ENCODE results near the gene KRTAP9-1.
"Not testable (repeated sequence)": the region's sequence is repeated elsewhere in the genome, so short reads cannot be mapped to it uniquely, and the experiment has no call there.

Gene KRTAP9-1

GRCh38 chr17:41189837-41190318 lies at the start of gene KRTAP9-1:
Gene KRTAP9-1, plus strand, starts transcription at chr17:41189887. Its CDS starts 0 bp downstream, at chr17:41189887.
- not testable (repeated sequence) for DNase-seq

DNA sequence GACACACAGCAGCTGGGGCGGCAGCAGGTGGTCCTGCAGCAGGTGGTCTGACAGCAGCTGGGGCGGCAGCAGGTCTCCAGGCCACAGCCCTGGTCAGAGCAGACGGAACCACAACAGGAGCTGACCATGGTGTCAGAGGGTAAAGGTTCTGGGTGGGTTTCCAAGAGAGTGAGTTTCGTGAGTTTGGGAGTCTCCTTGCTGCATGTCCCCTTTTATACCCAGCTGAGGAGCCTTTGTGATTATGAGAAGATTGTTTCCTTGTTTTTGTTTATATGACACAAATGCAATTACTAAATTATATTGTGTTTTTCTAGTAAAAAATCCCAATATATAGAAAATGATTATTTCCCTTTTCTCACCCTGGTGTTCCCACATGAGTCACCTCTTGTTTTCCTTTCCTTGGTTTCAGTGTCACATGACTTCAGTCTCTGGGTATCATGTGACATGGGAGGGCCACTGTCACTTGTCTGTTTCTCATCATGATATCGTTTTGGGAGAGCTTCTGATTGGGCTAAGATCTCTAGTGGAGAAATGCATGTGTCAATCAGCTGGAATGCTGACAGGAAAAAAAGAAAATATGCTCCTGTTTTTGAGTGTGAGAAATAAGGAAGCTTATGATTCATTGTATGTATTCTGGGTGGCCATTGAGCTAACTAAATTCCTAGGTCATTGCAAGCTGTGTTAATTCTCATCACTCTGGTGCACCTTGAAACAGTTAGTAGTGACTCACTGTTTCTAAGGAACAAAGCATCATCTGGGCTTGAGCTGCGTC lies 49.1 kb upstream of the KRTAP9-1 start, which contains the start of gene KRTAP4-6:
Gene KRTAP4-6 (minus strand): TSS at position 185 of the 772 bp plus-strand sequence. CDS start 57 bp downstream, at position 128.
- no peak for DNase-seq

GRCh38 chr17:41141361-41141760 lies 48.3 kb upstream of the KRTAP9-1 start:
- DNase-seq: no peak

DNA sequence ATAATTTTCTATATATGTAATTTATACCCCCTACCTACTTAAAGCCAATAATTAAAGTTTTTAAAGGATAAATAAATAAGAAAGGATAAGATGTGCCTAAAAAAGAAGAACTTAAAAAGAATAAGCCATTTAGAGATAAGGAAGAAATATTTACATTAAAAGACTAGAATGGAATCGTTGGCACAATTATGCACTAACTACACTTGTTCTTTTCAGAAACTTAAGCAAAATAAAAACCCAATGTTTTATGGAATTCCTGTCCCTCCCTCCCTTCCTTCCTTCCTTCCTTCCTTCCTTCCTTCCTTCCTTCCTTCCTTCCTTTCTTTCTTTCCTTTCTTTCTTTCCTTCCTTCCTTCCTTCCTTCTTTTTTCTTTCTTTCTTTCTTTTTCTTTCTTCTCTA lies 44.8 kb upstream of the KRTAP9-1 start:
- DNase-seq: no peak

GRCh38 chr17:41145261-41145660 lies 44.4 kb upstream of the KRTAP9-1 start:
- no peak for DNase-seq

DNA sequence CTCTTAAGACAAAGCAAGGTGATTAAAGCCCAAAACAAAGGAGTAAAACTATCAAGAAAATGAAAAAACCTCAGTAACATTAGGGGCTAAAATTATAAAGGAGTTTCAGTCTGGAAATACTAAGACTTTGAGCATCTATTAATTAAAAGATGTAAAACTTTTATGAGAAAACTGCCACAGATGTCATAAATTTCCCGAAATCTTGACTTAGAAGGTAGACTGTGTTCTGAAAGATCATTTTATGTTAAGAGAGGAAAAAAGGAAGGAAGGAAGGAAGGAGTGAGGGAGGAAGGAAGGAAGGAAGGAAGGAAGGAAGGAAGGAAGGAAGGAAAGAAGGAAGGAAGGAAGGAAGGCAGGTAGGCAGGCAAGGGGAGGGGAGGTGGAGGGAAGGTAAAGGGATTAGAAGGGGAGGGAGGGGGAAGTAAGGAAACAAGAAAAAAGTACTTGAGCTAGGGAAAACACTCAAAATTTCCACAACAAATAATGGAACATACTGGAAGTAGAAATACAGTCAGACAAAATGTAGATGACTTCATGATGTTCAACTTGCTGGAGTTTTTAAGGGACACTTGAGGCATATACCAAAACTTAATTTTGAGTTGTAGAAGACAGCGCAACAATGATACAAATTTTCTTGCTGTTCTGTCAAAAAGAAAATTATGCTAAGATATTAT lies 42.0 kb upstream of the KRTAP9-1 start:
- DNase-seq: no peak

GRCh38 chr17:41148971-41149651 lies 40.6 kb upstream of the KRTAP9-1 start:
- not testable (repeated sequence) for DNase-seq

DNA sequence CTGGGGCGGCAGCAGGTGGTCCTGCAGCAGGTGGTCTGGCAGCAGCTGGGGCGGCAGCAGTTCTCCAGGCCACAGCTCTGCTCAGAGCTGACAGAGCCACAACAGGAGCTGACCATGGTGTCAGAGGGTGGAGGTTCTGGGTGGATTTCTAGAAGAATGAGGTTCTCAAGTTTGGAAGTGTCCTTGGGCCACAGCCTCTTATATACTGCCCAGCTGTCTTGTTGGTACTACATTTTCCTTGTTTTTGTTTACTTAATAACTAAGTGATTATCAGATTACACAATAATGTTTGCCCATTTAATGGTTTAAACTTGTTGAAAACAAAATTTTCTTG lies 40.1 kb upstream of the KRTAP9-1 start, which contains the start of gene KRTAP4-5:
Gene KRTAP4-5 (minus strand): TSS at position 174 of the 334 bp plus-strand sequence. CDS start 58 bp downstream, at position 116.
- DNase-seq: no peak

GRCh38 chr17:41150026-41150425 lies 39.7 kb upstream of the KRTAP9-1 start:
- DNase-seq: no peak

- DNase-seq: no peak
These were observed 38.2 kb upstream of the KRTAP9-1 start for GRCh38 chr17:41151525-41151924.

- no peak for DNase-seq
These were observed 35.8 kb upstream of the KRTAP9-1 start for GRCh38 chr17:41153856-41154255.

GRCh38 chr17:41160190-41160589 lies 29.5 kb upstream of the KRTAP9-1 start:
- DNase-seq: not testable (repeated sequence)

DNA sequence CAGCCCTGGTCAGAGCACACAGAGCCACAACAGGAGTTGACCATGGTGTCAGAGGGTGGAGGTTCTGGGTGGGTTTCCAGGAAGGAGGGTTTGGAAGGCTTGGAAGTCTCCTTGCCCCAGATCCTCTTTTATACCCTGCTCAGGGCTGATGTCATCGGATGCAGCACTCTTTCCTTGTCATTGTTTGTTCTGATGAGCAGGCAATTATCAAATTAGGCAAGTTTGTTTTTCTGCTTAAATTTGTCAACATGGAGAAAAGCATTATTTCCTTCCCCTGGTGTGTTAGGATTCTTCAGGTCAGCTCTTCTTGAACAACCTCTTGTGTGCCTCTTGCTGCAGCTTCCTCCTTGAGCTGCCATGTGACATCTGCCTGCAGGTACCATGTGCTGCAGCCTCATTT lies 29.0 kb upstream of the KRTAP9-1 start, which contains the start of gene KRTAP4-4:
Gene KRTAP4-4 (minus strand): TSS at position 101 of the 400 bp plus-strand sequence. CDS start 57 bp downstream, at position 44.
- DNase-seq: no peak

- no peak for DNase-seq
These were observed 25.9 kb upstream of the KRTAP9-1 start for GRCh38 chr17:41163828-41164227.

DNA sequence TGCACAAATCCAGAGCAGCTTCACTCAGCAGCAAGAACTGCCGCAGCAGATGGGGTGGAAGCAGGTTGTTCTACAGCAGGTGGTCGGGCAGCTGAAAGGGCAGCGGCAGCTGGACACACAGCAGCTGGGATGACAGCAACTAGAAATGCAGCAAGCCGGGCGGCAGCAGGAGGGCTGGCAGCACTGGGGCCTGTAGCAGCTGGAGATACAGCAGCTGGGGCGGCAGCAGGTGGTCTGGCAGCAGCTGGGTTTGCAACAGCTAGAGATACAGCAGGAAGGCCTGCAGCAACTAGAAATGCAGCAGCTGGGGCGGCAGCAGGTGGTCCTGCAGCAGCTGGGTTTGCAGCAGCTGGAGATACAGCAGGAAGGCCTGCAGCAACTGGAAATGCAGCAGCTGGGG lies 22.1 kb upstream of the KRTAP9-1 start:
- no peak for DNase-seq

DNA sequence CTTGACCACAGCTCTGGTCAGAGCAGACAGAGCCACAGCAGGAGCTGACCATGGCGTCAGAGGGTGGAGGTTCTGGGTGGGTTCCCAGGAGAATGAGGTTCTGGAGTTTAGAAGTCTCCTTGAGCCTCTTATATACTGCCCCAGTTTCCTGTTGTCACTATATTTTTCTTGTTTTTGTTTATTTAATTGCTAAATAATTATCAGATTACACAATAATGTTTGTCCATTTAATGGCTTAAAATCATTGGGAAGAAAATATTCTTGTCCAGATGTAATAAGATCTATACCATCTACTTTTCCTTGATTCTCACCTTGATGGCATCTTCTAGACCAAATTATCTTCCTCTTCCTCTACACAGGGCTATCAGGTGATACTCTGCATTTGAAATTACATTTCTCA lies 21.6 kb upstream of the KRTAP9-1 start, which contains the start of gene KRTAP4-3:
Gene KRTAP4-3 (minus strand): TSS at position 101 of the 400 bp plus-strand sequence. CDS start 49 bp downstream, at position 52.
- DNase-seq: no peak

GRCh38 chr17:41171886-41172285 lies 17.8 kb upstream of the KRTAP9-1 start:
- no peak for DNase-seq

DNA sequence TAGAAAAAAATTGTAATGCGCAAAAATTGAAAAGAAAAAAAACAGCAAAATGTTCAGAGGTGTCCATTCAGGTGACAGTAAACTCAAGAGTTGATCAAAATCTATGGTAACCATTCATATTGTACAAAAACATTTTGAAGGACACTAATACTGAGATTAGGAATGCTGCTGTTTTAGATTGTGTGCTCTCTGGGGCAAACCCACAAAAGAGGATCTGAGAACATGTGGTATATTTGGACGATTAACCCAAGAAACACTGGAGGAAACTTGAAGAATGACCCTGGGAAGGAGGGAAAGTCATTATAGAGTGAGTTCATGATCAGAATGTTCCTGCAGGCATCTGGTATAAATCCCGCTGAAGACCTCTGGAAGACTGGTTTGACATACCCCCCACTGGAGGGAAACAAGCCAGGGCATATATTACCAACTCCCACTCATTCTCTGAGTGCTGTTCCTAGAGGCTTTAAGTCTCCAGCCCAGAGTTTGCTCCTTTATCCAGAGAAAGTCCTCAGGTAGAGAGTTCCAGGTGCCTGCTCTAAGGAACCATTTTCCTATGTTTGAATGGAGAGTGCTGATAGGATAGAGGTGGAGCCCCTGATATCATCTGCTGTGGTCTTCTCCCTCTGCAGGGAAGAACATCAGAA lies 12.8 kb upstream of the KRTAP9-1 start:
- DNase-seq: no peak

DNA sequence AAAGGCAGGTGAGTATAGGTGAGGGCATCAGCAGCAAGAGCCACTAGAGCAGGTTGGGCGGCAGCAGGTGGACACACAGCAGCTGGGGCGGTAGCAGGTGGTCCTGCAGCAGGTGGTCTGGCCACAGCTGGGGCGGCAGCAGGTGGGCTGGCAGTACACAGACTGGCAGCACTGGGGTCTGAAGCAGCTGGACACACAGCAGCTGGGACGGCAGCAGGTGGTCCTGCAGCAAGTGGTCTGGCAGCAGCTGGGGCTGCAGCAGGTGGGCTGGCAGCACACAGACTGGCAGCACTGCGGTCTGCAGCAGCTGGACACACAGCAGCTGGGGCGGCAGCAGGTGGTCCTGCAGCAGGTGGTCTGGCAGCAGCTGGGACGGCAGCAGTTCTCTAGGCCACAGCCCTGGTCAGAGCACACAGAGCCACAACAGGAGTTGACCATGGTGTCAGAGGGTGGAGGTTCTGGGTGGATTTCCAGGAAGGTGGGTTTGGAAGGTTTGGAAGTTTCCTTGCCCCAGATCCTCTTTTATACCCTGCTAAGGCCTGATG lies 11.9 kb upstream of the KRTAP9-1 start, which contains the start of gene KRTAP4-2:
Gene KRTAP4-2 (minus strand): TSS at position 495 of the 545 bp plus-strand sequence. CDS start 57 bp downstream, at position 438.
- DNase-seq: no peak

DNA sequence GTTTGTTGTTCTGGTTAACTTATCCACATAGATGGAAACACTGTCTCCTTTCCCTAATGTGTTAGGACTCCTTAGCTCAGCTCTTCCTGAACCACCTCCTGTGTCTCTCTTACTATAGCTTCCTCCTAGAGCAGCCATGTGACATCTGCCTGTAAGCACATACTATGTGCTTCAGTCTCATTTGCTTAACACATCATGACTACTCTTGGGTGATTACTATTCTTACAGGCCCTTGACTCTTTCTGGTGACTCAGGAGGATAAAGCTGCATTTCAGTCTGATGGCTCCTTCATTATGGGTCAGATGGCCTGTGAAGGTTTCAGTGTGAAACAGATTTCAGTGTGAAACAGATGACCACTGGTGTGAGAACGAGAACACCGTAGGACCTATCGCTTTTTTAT lies 11.3 kb upstream of the KRTAP9-1 start:
- no peak for DNase-seq

DNA sequence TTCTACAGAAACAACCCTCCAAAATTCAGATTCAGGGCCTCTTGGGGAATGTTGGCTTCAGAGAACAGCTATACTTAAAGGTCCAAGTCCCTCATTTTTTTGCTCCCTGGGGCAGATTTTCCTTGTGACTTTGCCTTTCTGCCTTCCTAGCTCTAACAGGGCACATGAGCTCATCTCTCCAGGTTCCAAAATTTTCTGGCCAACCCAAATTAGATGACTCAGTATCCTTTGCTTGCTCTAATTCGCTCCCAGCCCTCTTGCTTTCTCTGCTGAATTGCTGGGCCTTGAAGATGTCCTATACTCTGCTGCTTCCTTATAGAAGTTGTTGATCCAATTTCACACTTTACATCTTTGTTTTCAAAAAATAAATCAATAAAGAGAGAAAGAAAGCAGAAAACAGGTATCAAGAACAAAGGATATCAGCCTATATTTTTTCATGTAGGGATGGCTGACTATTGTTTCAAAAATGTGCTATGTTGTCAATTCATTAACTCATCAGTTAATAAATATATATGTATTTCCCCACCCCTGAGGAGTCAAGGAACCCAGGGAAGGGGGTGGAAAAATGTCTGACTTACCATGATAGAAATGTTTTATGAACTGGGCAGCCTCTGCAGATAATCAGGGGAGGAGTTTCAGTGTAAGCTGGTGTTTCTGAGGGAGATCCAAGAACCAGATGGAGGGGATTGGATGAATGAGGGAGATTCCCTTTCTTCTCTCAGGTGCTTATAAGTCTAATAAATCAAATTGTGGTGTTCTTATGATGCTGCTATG lies 10.7 kb upstream of the KRTAP9-1 start:
- DNase-seq: no peak
